Esophagus squamous epithelium (tissue), 4 donors: ENCODE measurements around the gene CIDEC.

ENCODE experiments used
- POLR2A ChIP-seq, 4 donors: fragments of 450-650 bp; IDR thresholded peaks; one replicate each; pipeline ENCODE4 v1.6.1; 2017; ENCODE audit warnings: antibody characterized with exemption in 4 of 4, mild to moderate bottlenecking in 4 of 4, moderate library complexity in 3 of 4
- TF ChIP-seq, protein P1 (sequence below), 6 experiments: fragments of 450-650 bp in 4 of 6; fragments of 200-600 bp in 2 of 6; sonication (generic) in 2 of 6; IDR thresholded peaks; one replicate each; pipeline ENCODE4 v1.5.1; 2016 to 2019; ENCODE audit warnings: antibody characterized with exemption in 6 of 6, mild to moderate bottlenecking in 4 of 6, moderate library complexity in 4 of 6

DNA sequence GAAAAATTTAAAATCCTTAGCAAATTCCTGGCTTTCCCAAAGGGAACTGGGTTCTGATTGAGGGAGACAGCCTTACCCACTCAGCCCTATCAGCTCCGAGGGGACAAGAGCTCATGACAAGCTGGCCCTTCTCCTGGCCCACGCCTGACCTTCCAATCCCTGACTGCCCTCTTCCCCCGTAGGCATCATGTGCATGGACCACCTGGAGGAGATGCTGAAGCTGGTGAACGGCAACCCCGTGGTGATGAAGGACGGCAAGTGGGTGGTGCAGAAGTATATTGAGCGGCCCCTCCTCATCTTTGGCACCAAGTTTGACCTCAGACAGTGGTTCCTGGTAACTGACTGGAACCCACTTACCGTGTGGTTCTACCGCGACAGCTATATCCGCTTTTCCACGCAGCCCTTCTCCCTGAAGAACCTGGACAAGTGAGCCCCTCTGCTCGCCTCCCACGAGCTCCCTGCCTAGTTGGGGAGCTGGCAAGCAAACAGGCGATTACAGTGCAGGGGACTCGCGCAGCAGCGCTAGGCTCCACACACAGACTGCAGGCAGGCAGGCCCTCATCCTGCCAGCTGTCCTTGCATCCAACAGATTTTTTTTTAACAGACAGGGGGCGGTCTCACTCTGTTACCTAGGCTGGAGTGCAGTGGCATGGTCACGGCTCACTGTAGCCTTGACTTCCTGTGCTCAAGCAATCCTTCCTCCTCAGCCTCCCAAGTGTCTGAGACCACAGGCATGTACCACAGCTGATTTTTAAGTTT, 53.1 kb downstream of the CIDEC start:
- TF ChIP-seq, protein P1, sequence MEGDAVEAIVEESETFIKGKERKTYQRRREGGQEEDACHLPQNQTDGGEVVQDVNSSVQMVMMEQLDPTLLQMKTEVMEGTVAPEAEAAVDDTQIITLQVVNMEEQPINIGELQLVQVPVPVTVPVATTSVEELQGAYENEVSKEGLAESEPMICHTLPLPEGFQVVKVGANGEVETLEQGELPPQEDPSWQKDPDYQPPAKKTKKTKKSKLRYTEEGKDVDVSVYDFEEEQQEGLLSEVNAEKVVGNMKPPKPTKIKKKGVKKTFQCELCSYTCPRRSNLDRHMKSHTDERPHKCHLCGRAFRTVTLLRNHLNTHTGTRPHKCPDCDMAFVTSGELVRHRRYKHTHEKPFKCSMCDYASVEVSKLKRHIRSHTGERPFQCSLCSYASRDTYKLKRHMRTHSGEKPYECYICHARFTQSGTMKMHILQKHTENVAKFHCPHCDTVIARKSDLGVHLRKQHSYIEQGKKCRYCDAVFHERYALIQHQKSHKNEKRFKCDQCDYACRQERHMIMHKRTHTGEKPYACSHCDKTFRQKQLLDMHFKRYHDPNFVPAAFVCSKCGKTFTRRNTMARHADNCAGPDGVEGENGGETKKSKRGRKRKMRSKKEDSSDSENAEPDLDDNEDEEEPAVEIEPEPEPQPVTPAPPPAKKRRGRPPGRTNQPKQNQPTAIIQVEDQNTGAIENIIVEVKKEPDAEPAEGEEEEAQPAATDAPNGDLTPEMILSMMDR (IDR thresholded peaks at IDR 0.05), result peak in 4 of 6 experiments; percentile 10 to 48 (median 13)
- TF ChIP-seq POLR2A (IDR thresholded peaks at IDR 0.05), result no peak
